IPS DF 6.9 (cell line): ENCODE results near the gene CCDC57.
A peak's percentile ranks its signal among the peaks of the same experiment; 100 is the strongest.
"Not testable (repeated sequence)": the region's sequence is repeated elsewhere in the genome, so short reads cannot be mapped to it uniquely, and the experiment has no call there.

ENCODE experiments used
- DNase-seq: peaks from one replicate; pipeline ENCODE4 v3.0.0-alpha.2; 2013; ENCODE audit warnings: low read depth, low spot score
- H3K27ac ChIP-seq: one replicate; pipeline ENCODE4 v1.5.1; 2013; ENCODE audit warnings: low read length, control low read depth
- H3K27me3 ChIP-seq: 2 replicates; pipeline ENCODE4 v1.6.1; 2013; ENCODE audit warnings: mild to moderate bottlenecking, low read length; ENCODE audit not compliant: control insufficient read depth, insufficient read depth
- H3K36me3 ChIP-seq: 2 replicates; pipeline ENCODE4 v1.6.1; 2013; ENCODE audit warnings: low read length; ENCODE audit not compliant: control insufficient read depth, insufficient read depth
- H3K4me1 ChIP-seq: 2 replicates; pipeline ENCODE4 v1.6.1; 2013; ENCODE audit warnings: low read length; ENCODE audit not compliant: control insufficient read depth, insufficient read depth
- H3K4me3 ChIP-seq: 2 replicates; pipeline ENCODE4 v1.5.1; 2013; ENCODE audit warnings: mild to moderate bottlenecking, low read length
- H3K9me3 ChIP-seq: 2 replicates; pipeline ENCODE4 v1.6.1; 2013; ENCODE audit warnings: low read length, inconsistent platforms; ENCODE audit not compliant: control insufficient read depth, insufficient read depth
- WGBS: extraction: QIAGEN DNeasy Blood & Tissue Kit; methylation state at CpG from one replicate; pipeline ENCODE4 v1.1.7; 2013; ENCODE audit warnings: mixed read lengths, missing lambda C conversion rate; ENCODE audit not compliant: insufficient read length, insufficient coverage; 5-methylcytosine and 5-hydroxymethylcytosine counted together

Gene CCDC57, protein sequence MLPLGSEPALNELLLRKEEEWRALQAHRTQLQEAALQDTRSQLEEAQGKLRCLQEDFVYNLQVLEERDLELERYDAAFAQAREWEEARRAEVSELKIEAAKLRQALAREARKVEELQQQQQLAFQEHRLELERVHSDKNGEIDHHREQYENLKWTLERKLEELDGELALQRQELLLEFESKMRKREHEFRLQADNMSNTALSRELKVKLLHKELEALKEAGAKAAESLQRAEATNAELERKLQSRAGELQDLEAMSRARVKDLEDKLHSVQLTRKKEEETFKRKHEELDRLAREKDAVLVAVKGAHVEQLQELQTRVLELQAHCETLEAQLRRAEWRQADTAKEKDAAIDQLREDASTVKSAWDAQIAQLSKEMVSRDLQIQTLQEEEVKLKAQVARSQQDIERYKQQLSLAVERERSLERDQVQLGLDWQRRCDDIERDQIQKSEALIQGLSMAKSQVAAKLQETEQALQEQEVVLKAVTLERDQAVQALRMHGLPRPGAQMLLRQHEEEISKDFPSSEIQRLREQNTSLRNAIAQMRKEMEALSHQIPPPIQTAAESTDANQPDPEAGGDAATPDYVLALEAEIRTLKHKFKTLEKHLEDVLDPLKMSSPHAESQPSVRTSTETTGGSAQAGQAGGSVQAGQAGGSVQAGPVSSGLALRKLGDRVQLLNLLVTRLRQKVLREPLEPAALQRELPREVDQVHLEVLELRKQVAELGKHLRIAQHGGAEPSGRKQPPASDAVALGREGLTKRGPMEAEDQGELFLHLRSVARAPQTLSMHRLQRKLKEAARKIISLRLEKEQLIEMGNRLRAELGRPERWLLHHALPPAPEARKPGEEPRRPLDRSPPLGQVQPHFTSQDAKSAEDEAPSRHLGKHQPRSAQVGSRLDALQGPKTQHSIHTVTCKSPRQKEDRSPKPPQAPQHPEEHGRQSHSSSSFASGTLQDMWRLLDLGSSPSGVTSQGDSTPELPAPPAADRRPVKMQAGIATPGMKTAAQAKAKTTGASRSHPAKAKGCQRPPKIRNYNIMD

DNA sequence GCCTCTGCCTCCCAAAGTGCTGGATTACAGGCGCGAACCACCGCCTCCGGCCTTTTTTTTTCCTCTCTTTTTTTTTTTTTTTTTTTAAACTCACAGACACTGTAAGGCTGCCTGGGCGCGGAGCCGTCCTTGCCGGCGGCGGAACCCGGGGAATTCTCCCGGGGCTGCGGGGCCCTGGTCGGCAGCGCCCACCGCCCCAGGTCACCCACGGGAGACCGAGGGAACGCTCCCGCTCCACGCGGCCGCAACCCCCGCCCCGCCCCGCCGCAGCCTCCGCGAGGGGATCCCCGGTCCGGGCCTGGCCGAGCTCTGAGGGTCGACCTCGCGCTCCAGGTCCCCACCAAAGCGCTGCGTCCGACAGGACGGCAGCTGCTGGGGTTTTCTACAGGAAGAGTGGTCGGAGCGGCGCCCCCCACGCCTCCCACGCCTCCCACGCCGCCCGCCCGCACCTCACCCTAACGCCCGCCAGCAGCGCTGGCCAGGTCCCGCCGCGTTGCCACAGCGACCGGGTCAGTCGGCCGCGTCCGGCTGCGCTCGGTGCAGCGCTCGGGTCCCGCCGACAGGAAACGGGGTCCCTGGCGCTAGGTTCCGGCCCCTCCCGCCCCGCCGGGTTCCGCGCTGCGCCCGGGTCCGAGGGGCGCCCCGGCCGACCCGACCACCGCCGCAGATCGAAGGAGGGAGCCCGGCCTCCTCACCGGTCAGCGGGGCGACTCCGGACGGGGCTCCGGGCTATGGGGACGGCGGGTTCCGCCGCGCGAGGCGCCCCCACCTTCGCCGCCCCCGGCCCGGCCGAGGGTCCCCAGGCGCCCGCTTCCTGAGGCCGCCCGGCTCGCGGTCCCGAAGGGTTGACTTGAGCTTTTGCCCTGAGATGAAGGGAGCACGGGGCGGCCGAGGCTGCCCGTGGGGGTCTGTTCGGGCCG, at the start of gene CCDC57:
Gene CCDC57 (minus strand): TSS at position 512 of the 920 bp plus-strand sequence. CDS start 10,898 bp downstream, outside the sequence.
- peaks cover 2% of the 10 kb centered on the region; the same call in 1 of the 2 replicates for H3K4me1 ChIP-seq
- no peaks in the 10 kb centered on the region for H3K36me3 ChIP-seq
- peak within 1 kb of the TSS; percentile 99 for H3K4me3 ChIP-seq
- no peak for DNase-seq
- peaks cover 6% of the 10 kb centered on the region; the same call in 1 of the 2 replicates for H3K27me3 ChIP-seq
- WGBS: no CpG with 5 or more reads among the region's 116 CpGs
- no peak within 1 kb of the TSS for H3K27ac ChIP-seq
- H3K9me3 ChIP-seq: no peaks in the 10 kb centered on the region

DNA sequence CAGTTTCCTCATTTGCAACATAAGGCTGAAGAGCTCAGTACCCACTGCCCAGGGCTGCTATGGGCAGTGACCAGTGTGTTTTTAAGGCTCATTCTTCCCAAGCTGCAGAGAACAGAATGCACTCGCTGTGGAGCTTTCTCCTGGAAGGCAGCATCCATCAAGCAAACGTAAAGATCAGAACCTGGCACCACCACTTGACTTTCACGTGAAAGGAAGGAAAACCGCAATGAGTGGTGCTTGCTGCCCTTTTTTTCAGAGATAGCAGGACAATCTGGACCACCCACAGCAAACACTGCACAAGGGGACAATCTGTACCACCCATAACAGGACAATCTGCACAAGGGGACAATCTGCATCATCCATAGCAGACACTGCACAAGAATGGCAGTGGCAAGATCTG, 49.7 kb upstream of the CCDC57 start:
- Histone ChIP-seq H3K9me3 (no peaks in the 10 kb centered on the region), H3K36me3 (peaks cover 53% of the 10 kb centered on the region), H3K27ac (no peak overlapping the region), H3K4me1 (no peaks in the 10 kb centered on the region), H3K27me3 (no peaks in the 10 kb centered on the region), H3K4me3 (no peak overlapping the region)
- no peak for DNase-seq
- no CpG with 5 or more reads among the region's 4 CpGs for whole genome bisulfite sequencing

- peaks cover 49% of the 10 kb centered on the region for H3K36me3 ChIP-seq
- not testable (repeated sequence) for H3K4me3 ChIP-seq, H3K9me3 ChIP-seq, H3K27me3 ChIP-seq, H3K4me1 ChIP-seq, DNase-seq, H3K27ac ChIP-seq
- no CpG with 5 or more reads among the region's 8 CpGs for WGBS
These were observed 47.6 kb upstream of the CCDC57 start for GRCh38 chr17:82259972-82260961.

DNA sequence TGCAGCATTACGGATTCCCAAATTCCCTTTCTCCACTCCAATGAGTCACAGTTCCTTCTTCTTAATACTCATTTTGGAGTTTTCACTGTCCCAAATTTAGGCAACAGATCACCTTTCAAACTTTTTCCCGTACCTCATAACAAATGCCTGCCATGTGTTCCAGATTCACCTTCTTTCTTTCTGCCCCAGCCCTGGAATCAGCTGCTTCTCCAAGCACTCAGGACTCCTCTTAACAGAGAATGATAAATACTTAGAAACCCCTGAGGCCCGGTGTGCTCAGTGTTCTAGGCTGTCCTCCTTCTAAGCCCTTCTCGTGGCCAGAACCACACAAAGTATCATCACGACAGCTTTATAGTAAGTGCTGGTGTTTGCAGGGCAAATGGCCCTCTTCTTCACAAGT, 45.9 kb upstream of the CCDC57 start:
- no peaks in the 10 kb centered on the region for H3K27me3 ChIP-seq
- WGBS: no CpG with 5 or more reads among the region's 5 CpGs
- no peak overlapping the region for H3K4me3 ChIP-seq
- no peaks in the 10 kb centered on the region for H3K9me3 ChIP-seq
- no peak overlapping the region for H3K27ac ChIP-seq
- peaks cover 41% of the 10 kb centered on the region for H3K36me3 ChIP-seq
- DNase-seq: no peak
- H3K4me1 ChIP-seq: no peaks in the 10 kb centered on the region

- peaks cover 46% of the 10 kb centered on the region for H3K36me3 ChIP-seq
- no CpG with 5 or more reads among the region's 10 CpGs for WGBS
- no peaks in the 10 kb centered on the region for H3K27me3 ChIP-seq
These were observed 44.8 kb upstream of the CCDC57 start for GRCh38 chr17:82257473-82257872.

GRCh38 chr17:82256242-82256885, 43.7 kb upstream of the CCDC57 start:
- WGBS: no CpG with 5 or more reads among the region's 14 CpGs
- Histone ChIP-seq H3K36me3 (peaks cover 46% of the 10 kb centered on the region), H3K9me3 (no peaks in the 10 kb centered on the region), H3K4me3 (no peak overlapping the region), H3K4me1 (no peaks in the 10 kb centered on the region), H3K27me3 (no peaks in the 10 kb centered on the region), H3K27ac (no peak overlapping the region)
- DNase-seq: no peak

More at GRCh38 chr17:82257473-82257872, 44.8 kb upstream of the CCDC57 start:
- Histone ChIP-seq H3K4me1 (no peaks in the 10 kb centered on the region), H3K9me3 (no peaks in the 10 kb centered on the region), H3K4me3 (no peak overlapping the region), H3K27ac (no peak overlapping the region)
- no peak for DNase-seq

GRCh38 chr17:82255402-82255972, 42.8 kb upstream of the CCDC57 start:
- Histone ChIP-seq H3K4me1 (no peaks in the 10 kb centered on the region), H3K27me3 (no peaks in the 10 kb centered on the region), H3K36me3 (peaks cover 47% of the 10 kb centered on the region), H3K9me3 (no peaks in the 10 kb centered on the region), H3K4me3 (no peak overlapping the region), H3K27ac (no peak overlapping the region)
- WGBS: no CpG with 5 or more reads among the region's 15 CpGs
- DNase-seq: no peak

DNA sequence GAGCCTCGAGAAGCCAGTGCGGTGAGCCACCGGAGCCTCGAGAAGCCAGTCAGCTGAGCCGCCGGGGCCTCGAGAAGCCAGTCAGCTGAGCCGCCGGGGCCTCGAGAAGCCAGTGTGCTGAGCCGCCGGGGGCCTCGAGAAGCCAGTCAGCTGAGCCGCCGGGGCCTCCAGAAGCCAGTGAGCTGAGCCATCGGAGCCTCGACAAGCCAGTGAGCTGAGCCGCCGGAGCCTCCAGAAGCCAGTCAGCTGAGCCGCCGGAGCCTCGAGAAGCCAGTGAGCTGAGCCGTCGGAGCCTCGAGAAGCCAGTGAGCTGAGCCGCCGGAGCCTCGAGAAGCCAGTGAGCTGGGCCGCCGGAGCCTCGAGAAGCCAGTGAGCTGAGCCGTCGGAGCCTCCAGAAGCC, 42.1 kb upstream of the CCDC57 start:
- H3K4me3 ChIP-seq, H3K27me3 ChIP-seq, H3K27ac ChIP-seq, DNase-seq, H3K9me3 ChIP-seq, H3K4me1 ChIP-seq: not testable (repeated sequence)
- no CpG with 5 or more reads among the region's 33 CpGs for WGBS
- H3K36me3 ChIP-seq: peaks cover 47% of the 10 kb centered on the region
